ENCODE data around the gene IGFBP2. TPM values are rescaled to one million over a fixed set of nuclear protein-coding genes. Genes with fewer than 3 reads are reported as not detected.

IGFBP2 gene
- total and polyA plus RNA-seq, 2 of the 8 experiments (the other 6 are each of a cell fraction or from before 2014, with no cell fraction given), result 326 to 782 TPM

DNA sequence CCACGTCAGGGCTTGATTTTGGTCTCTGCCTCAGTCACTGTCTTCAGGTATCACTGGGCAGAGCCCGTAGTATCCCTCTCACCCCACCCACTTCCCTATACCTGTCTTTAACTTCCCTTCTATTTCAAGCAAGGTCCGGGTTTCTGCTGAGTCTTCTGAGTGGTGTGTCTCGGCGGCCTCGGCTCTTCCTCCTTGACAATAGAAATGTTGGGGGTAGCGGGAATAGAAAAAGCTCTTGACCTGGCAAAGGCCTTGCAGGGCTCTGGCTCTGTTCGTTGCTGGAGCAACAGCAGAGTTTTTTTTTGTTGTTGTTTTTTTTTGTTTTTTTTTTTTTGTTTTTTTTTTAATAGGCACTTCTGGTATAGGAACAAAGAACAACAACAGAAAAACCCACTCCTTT, 78.1 kb downstream of the IGFBP2 start (continued):
- TF ChIP-seq, protein P1, sequence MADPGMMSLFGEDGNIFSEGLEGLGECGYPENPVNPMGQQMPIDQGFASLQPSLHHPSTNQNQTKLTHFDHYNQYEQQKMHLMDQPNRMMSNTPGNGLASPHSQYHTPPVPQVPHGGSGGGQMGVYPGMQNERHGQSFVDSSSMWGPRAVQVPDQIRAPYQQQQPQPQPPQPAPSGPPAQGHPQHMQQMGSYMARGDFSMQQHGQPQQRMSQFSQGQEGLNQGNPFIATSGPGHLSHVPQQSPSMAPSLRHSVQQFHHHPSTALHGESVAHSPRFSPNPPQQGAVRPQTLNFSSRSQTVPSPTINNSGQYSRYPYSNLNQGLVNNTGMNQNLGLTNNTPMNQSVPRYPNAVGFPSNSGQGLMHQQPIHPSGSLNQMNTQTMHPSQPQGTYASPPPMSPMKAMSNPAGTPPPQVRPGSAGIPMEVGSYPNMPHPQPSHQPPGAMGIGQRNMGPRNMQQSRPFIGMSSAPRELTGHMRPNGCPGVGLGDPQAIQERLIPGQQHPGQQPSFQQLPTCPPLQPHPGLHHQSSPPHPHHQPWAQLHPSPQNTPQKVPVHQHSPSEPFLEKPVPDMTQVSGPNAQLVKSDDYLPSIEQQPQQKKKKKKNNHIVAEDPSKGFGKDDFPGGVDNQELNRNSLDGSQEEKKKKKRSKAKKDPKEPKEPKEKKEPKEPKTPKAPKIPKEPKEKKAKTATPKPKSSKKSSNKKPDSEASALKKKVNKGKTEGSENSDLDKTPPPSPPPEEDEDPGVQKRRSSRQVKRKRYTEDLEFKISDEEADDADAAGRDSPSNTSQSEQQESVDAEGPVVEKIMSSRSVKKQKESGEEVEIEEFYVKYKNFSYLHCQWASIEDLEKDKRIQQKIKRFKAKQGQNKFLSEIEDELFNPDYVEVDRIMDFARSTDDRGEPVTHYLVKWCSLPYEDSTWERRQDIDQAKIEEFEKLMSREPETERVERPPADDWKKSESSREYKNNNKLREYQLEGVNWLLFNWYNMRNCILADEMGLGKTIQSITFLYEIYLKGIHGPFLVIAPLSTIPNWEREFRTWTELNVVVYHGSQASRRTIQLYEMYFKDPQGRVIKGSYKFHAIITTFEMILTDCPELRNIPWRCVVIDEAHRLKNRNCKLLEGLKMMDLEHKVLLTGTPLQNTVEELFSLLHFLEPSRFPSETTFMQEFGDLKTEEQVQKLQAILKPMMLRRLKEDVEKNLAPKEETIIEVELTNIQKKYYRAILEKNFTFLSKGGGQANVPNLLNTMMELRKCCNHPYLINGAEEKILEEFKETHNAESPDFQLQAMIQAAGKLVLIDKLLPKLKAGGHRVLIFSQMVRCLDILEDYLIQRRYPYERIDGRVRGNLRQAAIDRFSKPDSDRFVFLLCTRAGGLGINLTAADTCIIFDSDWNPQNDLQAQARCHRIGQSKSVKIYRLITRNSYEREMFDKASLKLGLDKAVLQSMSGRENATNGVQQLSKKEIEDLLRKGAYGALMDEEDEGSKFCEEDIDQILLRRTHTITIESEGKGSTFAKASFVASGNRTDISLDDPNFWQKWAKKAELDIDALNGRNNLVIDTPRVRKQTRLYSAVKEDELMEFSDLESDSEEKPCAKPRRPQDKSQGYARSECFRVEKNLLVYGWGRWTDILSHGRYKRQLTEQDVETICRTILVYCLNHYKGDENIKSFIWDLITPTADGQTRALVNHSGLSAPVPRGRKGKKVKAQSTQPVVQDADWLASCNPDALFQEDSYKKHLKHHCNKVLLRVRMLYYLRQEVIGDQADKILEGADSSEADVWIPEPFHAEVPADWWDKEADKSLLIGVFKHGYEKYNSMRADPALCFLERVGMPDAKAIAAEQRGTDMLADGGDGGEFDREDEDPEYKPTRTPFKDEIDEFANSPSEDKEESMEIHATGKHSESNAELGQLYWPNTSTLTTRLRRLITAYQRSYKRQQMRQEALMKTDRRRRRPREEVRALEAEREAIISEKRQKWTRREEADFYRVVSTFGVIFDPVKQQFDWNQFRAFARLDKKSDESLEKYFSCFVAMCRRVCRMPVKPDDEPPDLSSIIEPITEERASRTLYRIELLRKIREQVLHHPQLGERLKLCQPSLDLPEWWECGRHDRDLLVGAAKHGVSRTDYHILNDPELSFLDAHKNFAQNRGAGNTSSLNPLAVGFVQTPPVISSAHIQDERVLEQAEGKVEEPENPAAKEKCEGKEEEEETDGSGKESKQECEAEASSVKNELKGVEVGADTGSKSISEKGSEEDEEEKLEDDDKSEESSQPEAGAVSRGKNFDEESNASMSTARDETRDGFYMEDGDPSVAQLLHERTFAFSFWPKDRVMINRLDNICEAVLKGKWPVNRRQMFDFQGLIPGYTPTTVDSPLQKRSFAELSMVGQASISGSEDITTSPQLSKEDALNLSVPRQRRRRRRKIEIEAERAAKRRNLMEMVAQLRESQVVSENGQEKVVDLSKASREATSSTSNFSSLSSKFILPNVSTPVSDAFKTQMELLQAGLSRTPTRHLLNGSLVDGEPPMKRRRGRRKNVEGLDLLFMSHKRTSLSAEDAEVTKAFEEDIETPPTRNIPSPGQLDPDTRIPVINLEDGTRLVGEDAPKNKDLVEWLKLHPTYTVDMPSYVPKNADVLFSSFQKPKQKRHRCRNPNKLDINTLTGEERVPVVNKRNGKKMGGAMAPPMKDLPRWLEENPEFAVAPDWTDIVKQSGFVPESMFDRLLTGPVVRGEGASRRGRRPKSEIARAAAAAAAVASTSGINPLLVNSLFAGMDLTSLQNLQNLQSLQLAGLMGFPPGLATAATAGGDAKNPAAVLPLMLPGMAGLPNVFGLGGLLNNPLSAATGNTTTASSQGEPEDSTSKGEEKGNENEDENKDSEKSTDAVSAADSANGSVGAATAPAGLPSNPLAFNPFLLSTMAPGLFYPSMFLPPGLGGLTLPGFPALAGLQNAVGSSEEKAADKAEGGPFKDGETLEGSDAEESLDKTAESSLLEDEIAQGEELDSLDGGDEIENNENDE (IDR thresholded peaks at IDR 0.05; ENCODE audit: insufficient replicate concordance, low read length), result no peak
- TF ChIP-seq, protein P2, sequence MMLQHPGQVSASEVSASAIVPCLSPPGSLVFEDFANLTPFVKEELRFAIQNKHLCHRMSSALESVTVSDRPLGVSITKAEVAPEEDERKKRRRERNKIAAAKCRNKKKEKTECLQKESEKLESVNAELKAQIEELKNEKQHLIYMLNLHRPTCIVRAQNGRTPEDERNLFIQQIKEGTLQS (IDR thresholded peaks at IDR 0.05; ENCODE audit: insufficient read depth, low read depth, low read length), result no peak
- TF ChIP-seq, protein P3, sequence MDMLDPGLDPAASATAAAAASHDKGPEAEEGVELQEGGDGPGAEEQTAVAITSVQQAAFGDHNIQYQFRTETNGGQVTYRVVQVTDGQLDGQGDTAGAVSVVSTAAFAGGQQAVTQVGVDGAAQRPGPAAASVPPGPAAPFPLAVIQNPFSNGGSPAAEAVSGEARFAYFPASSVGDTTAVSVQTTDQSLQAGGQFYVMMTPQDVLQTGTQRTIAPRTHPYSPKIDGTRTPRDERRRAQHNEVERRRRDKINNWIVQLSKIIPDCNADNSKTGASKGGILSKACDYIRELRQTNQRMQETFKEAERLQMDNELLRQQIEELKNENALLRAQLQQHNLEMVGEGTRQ (IDR thresholded peaks at IDR 0.05; ENCODE audit: low read length), result no peak
- no peak for TF ChIP-seq TAF7 (optimal IDR thresholded peaks at IDR 0.05; ENCODE audit: borderline replicate concordance, low read depth, low read length)
- TF ChIP-seq RAD21 (IDR thresholded peaks at IDR 0.05 in 1 of 2, conservative IDR thresholded peaks at IDR 0.05 in 1 of 2; ENCODE audit: low read depth in 2 of 2, low read length in 2 of 2), result no peak
- no peak for TF ChIP-seq GTF2F1 (IDR thresholded peaks at IDR 0.05; ENCODE audit: borderline replicate concordance, low read depth, low read length)
- TF ChIP-seq SUZ12 (IDR thresholded peaks at IDR 0.05; ENCODE audit: low read length), result no peak

All from H1 (cell line).